ENCODE measurements around the gene ADGRV1. TPM values are rescaled to one million over a fixed set of nuclear protein-coding genes. Genes with fewer than 3 reads are reported as not detected.
A peak's percentile ranks its signal among the peaks of the same experiment; 100 is the strongest.
"Not testable (repeated sequence)": the region's sequence is repeated elsewhere in the genome, so short reads cannot be mapped to it uniquely, and the experiment has no call there.

Gene ADGRV1
- total RNA-seq, 1 experiment from 2014 or later, result 21.4 TPM

DNA sequence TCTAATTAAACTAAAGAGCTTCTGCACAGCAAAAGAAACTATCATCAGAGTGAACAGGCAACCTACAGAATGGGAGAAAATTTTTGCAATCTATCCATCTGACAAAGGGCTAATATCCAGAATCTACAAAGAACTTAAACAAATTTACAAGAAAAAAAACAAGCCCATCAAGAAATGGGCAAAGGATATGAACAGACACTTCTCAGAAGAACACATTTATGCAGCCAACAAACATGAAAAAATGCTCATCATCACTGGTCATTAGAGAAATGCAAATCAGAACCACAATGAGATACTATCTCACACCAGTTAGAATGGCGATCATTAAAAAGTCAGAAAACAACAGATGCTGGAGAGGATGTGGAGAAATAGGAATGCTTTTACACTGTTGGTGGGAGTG lies 241.5 kb downstream of the ADGRV1 start:
- H3K27me3 ChIP-seq, H3K4me3 ChIP-seq: not testable (repeated sequence)

DNA sequence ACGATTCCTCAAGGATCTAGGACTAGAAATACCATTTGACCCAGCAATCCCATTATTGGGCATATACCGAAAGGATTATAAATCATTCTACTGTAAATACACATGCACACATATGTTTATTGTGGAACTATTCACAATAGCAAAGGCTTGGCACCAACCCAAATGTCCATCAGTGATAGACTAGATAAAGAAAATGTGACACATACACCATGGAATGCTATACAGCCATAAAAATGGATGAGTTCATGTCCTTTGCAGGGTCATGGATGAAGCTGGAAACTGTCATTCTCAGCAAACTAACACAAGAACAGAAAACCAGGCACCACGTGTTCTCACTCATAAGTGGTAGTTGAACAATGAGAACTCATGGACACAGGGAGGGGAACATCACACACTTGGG lies 241.9 kb downstream of the ADGRV1 start:
- not testable (repeated sequence) for H3K27ac ChIP-seq, H3K4me1 ChIP-seq, H3K4me3 ChIP-seq, DNase-seq, H3K36me3 ChIP-seq, H3K27me3 ChIP-seq
- peaks cover 19% of the 10 kb centered on the region for H3K9me3 ChIP-seq (replicated peaks)

More for the DNA sequence above, 241.5 kb downstream of the ADGRV1 start:
- not testable (repeated sequence) for H3K27ac ChIP-seq, DNase-seq, H3K4me1 ChIP-seq, H3K36me3 ChIP-seq
- peaks cover 19% of the 10 kb centered on the region for H3K9me3 ChIP-seq (replicated peaks)

DNA sequence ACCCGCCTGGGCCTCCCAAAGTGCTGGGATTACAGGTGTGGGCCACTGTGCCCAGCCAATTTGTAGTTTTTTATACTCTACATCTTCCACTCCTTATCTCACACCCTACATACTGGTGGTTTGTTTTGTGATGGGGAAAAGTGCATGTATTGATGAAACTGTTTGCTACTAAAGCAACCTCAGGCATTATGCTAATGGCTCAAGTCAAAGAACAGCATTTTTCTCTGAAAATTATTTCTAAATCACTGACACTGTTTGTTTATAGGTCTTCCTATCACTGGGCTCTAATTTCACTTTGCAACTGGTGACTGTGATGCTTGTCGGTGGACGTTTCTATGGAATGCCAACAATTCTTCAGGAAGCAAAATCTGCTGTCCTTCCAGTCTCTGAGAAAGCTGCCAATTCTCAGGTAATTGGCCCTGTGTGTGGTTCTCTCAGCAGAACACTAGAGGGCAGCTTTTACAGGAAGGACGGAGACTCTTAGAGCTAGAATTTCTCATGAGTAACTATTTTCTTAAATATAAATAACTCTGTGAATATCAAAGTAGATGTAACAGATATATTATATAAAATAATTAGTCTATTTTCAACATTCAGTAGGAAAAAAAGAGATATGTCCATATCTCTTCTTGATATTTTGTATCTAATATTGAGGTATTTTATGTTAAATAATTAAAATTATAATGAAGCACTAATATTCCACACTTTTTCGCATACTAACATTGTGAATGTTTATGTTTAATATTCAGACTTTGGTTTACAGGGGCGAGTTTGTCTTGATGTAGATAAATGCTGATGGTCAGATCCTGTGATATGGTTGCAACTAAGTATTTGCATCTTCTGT lies 244.1 kb downstream of the ADGRV1 start:
- Histone ChIP-seq H3K36me3 (no peaks in the 10 kb centered on the region), H3K9me3 (replicated peaks) (peaks cover 10% of the 10 kb centered on the region), H3K27ac (no peak overlapping the region), H3K4me1 (no peaks in the 10 kb centered on the region), H3K27me3 (no peaks in the 10 kb centered on the region), H3K4me3 (no peak overlapping the region)
- DNase-seq, result peak; percentile 18 to 59

DNA sequence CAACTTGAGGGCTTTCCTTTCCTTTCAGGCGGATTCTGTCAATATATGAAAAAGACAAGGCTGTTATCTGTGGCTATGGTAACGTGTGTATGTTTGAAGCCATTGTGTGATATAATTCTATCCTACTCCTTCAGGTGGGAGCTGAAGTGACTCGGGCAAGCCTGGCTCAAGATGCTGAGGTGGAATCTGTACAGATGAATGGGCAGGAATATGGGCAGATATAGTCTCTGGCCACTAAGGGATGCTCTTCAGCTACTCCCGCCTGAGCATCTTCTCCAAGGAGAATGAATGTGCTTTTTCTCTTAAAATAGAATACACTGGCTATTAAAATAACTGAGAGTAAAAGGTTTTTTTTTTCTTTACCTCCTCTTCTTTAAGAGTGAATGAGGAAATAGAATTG lies 244.8 kb downstream of the ADGRV1 start:
- Histone ChIP-seq H3K27ac (no peak overlapping the region), H3K4me1 (no peaks in the 10 kb centered on the region), H3K36me3 (no peaks in the 10 kb centered on the region), H3K27me3 (no peaks in the 10 kb centered on the region), H3K9me3 (replicated peaks) (peaks cover 8% of the 10 kb centered on the region), H3K4me3 (no peak overlapping the region)
- DNase-seq, result no peak

DNA sequence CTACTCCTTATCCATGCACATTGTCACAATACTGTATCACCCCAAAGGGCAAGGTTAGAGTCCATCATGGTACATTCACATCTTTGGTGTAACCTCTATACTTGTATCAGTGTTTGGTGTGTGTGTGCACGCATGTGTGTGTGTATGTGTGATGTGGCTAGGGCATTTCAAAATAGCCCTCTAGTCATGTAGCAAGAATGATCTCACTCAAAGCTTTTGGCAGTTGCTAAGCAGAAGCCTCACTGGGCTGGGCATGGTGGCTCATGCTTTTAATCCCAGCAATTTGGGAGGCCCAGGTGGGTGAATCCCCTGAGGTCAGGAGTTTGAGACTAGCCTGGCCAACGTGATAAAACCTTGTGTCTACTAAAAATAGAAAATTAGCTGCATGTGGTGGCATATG lies 245.3 kb downstream of the ADGRV1 start:
- H3K9me3 ChIP-seq (replicated peaks), result peaks cover 8% of the 10 kb centered on the region
- no peak overlapping the region for H3K27ac ChIP-seq
- no peak for DNase-seq
- H3K4me3 ChIP-seq, result no peak overlapping the region
- no peaks in the 10 kb centered on the region for H3K36me3 ChIP-seq
- no peaks in the 10 kb centered on the region for H3K4me1 ChIP-seq
- H3K27me3 ChIP-seq, result no peaks in the 10 kb centered on the region

DNA sequence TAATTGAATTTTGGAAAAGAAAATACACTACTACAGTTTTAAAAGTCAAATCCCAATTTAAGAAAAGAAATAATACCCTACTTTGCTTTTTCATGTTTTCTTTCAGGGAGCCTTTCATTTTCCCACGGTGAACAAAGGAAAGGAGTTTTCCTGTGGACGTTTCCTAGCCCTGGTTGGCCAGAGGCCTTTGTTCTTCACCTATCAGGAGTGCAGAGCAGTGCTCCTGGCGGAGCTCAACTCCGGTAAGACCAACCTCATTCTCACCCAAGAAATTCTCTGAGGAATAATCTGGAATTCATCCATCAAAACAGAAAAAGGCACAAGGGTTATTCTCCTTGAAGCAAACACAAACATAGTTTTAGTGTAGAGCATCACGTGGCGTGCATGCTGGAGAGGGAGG lies 248.9 kb downstream of the ADGRV1 start:
- Histone ChIP-seq H3K4me3 (no peak overlapping the region), H3K9me3 (replicated peaks) (no peaks in the 10 kb centered on the region), H3K27ac (no peak overlapping the region), H3K27me3 (no peaks in the 10 kb centered on the region), H3K4me1 (no peaks in the 10 kb centered on the region), H3K36me3 (no peaks in the 10 kb centered on the region)
- no peak for DNase-seq

DNA sequence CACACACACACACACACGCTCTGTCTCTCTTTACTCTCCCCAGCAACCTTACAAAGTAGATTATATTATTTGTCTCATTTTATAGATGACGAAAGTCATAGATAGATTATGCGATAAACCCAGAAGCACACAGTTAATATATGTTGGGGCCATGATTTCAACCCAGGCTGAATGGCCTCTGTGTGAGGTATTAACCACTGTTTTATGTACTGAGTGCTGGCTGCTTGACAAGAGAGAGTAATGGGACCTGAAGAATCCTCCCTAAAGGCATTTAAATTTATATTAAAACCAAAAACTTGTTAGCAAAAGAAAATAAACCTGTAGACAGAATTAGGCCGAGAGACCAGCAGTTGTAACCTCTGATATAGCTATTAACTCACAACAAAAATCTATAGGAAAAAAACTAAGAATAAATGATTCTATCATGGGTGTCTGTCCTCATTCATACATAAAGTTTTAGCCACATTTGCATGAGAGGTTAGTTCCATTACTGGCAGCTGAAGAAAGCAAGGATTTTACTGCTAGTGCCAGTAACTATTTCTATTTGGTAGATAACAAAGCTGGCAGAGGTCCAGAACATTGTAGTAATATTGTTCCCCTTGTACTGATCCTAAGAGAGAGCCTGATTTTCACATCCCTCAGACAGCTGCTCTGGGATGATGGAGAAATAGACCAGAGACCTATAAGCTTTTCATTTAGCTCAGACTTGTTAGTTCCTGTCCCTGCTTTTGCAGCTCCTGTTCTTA lies 250.9 kb downstream of the ADGRV1 start:
- DNase-seq, result peak in 1 of 2 experiments; percentile 30
- no peak overlapping the region for H3K27ac ChIP-seq

DNA sequence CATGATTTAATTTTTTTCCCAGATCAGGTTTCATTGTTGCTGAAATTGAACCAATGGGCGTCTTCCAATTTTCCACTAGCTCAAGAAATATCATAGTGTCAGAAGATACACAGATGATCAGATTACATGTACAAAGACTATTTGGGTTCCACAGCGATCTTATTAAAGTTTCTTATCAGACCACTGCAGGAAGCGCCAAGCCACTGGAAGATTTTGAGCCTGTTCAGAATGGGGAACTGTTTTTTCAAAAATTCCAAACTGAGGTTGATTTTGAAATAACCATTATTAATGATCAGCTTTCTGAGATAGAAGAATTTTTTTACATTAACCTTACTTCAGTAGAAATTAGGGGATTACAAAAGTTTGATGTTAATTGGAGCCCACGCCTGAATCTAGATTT lies 251.6 kb downstream of the ADGRV1 start:
- no peaks in the 10 kb centered on the region for H3K4me1 ChIP-seq
- no peak for DNase-seq
- no peaks in the 10 kb centered on the region for H3K9me3 ChIP-seq (replicated peaks)
- H3K27me3 ChIP-seq, result no peaks in the 10 kb centered on the region
- no peak overlapping the region for H3K27ac ChIP-seq
- no peaks in the 10 kb centered on the region for H3K36me3 ChIP-seq
- H3K4me3 ChIP-seq, result no peak overlapping the region

More for the DNA sequence above, 250.9 kb downstream of the ADGRV1 start:
- H3K27me3 ChIP-seq, result no peaks in the 10 kb centered on the region
- no peaks in the 10 kb centered on the region for H3K9me3 ChIP-seq (replicated peaks)
- H3K4me3 ChIP-seq, result no peak overlapping the region
- no peaks in the 10 kb centered on the region for H3K36me3 ChIP-seq
- H3K4me1 ChIP-seq, result no peaks in the 10 kb centered on the region

DNA sequence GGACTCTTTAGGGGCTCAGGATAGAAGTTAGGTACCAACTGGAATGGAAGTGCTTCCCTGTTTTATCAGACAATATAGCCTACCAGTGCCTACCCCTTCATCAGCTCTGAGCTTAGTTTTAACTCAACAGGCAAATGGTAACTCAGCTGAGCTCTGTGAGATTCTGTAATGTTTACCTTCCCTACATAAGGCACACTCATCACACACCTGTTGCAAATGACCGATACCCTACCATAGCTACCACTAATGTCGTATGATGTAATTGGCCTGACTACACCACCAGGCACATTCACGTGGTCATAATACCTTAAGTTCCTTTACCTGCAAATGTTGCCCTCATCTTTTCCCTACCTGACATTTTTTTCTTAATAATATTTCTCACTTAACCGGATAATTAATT lies 254.8 kb downstream of the ADGRV1 start:
- H3K36me3 ChIP-seq, result no peaks in the 10 kb centered on the region; the same call in 1 of the 2 replicates
- H3K9me3 ChIP-seq (replicated peaks), result no peaks in the 10 kb centered on the region; the same call in 1 of the 2 replicates
- no peak for DNase-seq
- no peaks in the 10 kb centered on the region for H3K4me1 ChIP-seq
- no peak overlapping the region for H3K4me3 ChIP-seq
- H3K27ac ChIP-seq, result no peak overlapping the region
- H3K27me3 ChIP-seq, result no peaks in the 10 kb centered on the region

DNA sequence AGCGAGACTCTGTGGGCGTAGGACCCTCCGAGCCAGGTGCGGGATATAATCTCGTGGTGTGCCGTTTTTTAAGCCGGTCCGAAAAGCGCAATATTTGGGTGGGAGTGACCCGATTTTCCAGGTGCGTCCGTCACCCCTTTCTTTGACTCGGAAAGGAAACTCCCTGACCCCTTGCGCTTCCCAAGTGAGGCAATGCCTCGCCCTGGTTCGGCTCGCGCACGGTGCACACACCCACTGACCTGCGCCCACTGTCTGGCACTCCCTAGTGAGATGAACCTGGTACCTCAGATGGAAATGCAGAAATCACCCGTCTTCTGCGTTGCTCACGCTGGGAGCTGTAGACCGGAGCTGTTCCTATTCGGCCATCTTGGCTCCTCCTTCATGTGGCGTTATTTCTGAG lies 263.5 kb downstream of the ADGRV1 start:
- not testable (repeated sequence) for H3K36me3 ChIP-seq; DNase-seq; H3K27ac ChIP-seq; H3K4me1 ChIP-seq; H3K27me3 ChIP-seq; H3K4me3 ChIP-seq; H3K9me3 ChIP-seq (replicated peaks)

DNA sequence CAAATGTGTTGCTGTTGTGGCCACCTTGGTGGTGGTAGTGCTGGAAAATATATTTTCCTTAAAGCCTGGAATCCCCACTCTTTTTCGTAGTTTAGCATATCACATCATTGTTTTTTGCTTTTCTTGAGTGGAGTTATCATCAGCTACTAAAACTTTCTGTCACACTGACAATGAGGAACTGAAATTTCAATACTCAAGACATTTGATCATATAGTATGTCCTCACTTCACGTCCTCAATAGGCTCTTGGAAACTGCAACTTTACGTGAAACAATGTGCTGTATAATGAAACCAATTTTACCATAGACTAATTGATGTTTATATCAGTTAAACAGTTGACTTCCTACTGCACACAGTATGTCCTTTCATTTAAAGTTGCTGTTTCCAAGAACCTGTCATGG lies 265.8 kb downstream of the ADGRV1 start:
- Histone ChIP-seq H3K27ac (no peak overlapping the region), H3K4me3 (no peak overlapping the region), H3K27me3 (no peaks in the 10 kb centered on the region), H3K36me3 (no peaks in the 10 kb centered on the region), H3K9me3 (replicated peaks) (no peaks in the 10 kb centered on the region; the same call in 1 of the 2 replicates), H3K4me1 (no peaks in the 10 kb centered on the region)
- no peak for DNase-seq

DNA sequence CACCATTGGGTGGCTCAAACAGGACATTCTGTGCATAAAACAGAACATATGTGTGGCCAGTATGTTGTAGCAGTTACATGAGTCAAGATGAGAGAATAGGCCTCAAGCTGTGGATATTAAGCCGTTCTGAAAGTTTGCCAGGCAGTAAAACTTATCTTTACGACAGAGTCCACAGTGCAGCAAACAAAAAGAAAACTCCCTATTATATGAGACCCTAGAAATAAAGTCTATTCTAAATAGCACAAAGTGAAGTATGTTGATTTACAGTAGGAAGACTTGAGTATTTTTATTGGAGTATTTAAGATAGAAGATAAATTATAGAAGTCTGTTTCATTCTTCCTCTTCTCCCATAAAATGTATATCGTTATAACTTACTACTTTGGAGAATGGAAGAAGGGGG lies 271.5 kb downstream of the ADGRV1 start:
- DNase-seq, result no peak
- no peaks in the 10 kb centered on the region for H3K4me1 ChIP-seq
- no peak overlapping the region for H3K27ac ChIP-seq
- no peak overlapping the region for H3K4me3 ChIP-seq
- H3K9me3 ChIP-seq (replicated peaks), result no peaks in the 10 kb centered on the region
- no peaks in the 10 kb centered on the region for H3K36me3 ChIP-seq
- no peaks in the 10 kb centered on the region for H3K27me3 ChIP-seq

DNA sequence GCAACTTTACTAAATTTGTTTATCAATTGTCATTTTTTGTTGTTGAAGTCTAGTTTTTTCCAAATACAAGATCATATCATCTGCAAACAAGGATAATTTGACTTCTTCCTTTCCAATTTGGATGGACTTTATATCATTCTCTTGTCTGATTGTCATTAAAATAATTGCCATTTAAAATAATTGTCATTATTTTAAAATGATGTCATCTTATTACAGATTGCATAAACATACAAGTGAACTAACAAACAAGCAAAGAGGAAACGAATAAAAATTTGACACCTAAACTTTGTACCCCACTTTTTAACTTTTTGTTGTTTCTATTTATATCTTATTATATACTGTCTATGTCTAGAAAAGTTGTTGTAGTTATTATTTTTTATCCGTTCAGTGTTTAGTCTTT lies 275.2 kb downstream of the ADGRV1 start:
- no peaks in the 10 kb centered on the region for H3K27me3 ChIP-seq
- H3K27ac ChIP-seq, result no peak overlapping the region

DNA sequence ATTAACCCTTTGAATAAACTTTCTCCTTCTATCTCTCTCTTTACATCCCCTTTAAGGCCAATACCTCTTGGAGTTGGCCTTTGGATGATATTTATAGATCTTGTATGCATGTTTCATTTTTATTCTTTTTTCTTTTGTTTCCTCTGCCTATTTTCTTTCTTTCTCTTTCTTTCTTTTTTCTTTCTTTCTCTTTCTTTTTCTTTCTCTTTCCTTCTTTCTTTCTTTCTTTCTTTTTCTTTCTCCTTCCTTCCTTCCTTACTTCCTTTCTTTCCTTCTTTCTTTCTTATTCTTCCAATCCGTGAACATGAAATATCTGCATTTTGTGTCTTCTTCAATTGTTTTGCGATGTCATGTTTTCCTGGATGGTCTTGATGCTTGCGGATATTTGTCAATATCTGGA lies 276.1 kb downstream of the ADGRV1 start:
- Histone ChIP-seq H3K4me1 (no peaks in the 10 kb centered on the region), H3K36me3 (no peaks in the 10 kb centered on the region), H3K4me3 (no peak overlapping the region), H3K27me3 (no peaks in the 10 kb centered on the region), H3K27ac (no peak overlapping the region), H3K9me3 (replicated peaks) (no peaks in the 10 kb centered on the region)
- DNase-seq, result no peak

More for the DNA sequence above, 275.2 kb downstream of the ADGRV1 start:
- no peak for DNase-seq
- no peaks in the 10 kb centered on the region for H3K4me1 ChIP-seq
- H3K9me3 ChIP-seq (replicated peaks), result no peaks in the 10 kb centered on the region
- H3K36me3 ChIP-seq, result no peaks in the 10 kb centered on the region
- H3K4me3 ChIP-seq, result no peak overlapping the region

DNA sequence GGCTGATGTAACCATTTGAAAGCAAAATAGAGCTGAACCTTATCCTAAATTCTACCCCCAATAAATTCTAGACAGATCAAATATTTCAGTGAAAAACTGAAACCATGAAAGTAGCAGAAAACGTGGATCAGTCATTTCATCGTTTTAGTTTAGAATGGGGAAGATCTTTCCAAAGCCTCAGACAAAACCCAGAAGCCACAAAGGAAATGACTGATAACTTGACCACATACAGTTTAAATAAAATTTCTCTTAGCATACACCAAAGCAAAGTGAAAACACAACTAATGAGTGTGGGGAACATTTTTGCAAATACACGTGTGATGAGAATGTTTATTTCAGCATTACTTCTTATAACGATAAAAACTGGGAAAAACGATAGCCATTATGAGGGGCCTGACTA lies 284.8 kb downstream of the ADGRV1 start:
- no peak overlapping the region for H3K4me3 ChIP-seq
- no peaks in the 10 kb centered on the region for H3K27me3 ChIP-seq
- no peaks in the 10 kb centered on the region for H3K36me3 ChIP-seq
- DNase-seq, result no peak
- H3K27ac ChIP-seq, result no peak overlapping the region
- no peaks in the 10 kb centered on the region for H3K4me1 ChIP-seq
- H3K9me3 ChIP-seq (replicated peaks), result no peaks in the 10 kb centered on the region

Measured in SJCRH30 (cell line).